Stimulated activated CD8-positive, alpha-beta memory T cell treated with anti-CD3 and anti-CD28 coated beads, Interleukin-15, amount 100 ng/mL, for 24 hours (primary cell): ENCODE data around the gene RASSF7.

Experiments used
- DNase-seq: peaks from one replicate; pipeline ENCODE4 v3.0.0-alpha.2; 2020; ENCODE audit warnings: low read depth

RASSF7 gene

GRCh38 chr11:586376-587316, 25.9 kb downstream of the RASSF7 start:
- no peak for DNase-seq

GRCh38 chr11:587546-587945, 26.8 kb downstream of the RASSF7 start:
- DNase-seq = no peak

GRCh38 chr11:587978-588380, 27.2 kb downstream of the RASSF7 start:
- no peak for DNase-seq

GRCh38 chr11:589798-590197, 29.0 kb downstream of the RASSF7 start:
- no peak for DNase-seq

- DNase-seq = no peak
Measured at GRCh38 chr11:590997-591396, 30.2 kb downstream of the RASSF7 start.

- no peak for DNase-seq
Measured at GRCh38 chr11:592501-592900, 31.7 kb downstream of the RASSF7 start.

GRCh38 chr11:592918-593317, 32.1 kb downstream of the RASSF7 start:
- DNase-seq = no peak

GRCh38 chr11:593347-593746, 32.6 kb downstream of the RASSF7 start:
- no peak for DNase-seq

GRCh38 chr11:595400-595799, 34.6 kb downstream of the RASSF7 start:
- DNase-seq = no peak

- no peak for DNase-seq
Measured at GRCh38 chr11:596374-596773, 35.6 kb downstream of the RASSF7 start.

- DNase-seq = no peak
Measured at GRCh38 chr11:597166-597725, 36.5 kb downstream of the RASSF7 start.

- no peak for DNase-seq
Measured at GRCh38 chr11:598005-598680, 37.4 kb downstream of the RASSF7 start.

- DNase-seq = no peak
Measured at GRCh38 chr11:601573-602245, 40.9 kb downstream of the RASSF7 start.

- DNase-seq = no peak
Measured at GRCh38 chr11:603154-603553, 42.4 kb downstream of the RASSF7 start.

- DNase-seq = no peak
Measured at GRCh38 chr11:605286-606129, 44.7 kb downstream of the RASSF7 start.

GRCh38 chr11:606245-606644, 45.5 kb downstream of the RASSF7 start:
- no peak for DNase-seq

- DNase-seq = no peak
Measured at GRCh38 chr11:607020-607780, 46.4 kb downstream of the RASSF7 start.

GRCh38 chr11:607971-608659, 47.3 kb downstream of the RASSF7 start:
- no peak for DNase-seq

- DNase-seq = no peak
Measured at GRCh38 chr11:608791-609251, 48.1 kb downstream of the RASSF7 start.

GRCh38 chr11:609341-609811, 48.6 kb downstream of the RASSF7 start:
- no peak for DNase-seq
